B cell (primary cell): ENCODE measurements around the gene MAP3K6. TPM values are rescaled to one million over a fixed set of nuclear protein-coding genes. Genes with fewer than 3 reads are reported as not detected.

Experiments used
- ATAC-seq: fragments of 200-7000 bp; cut with Tn5 transposase; one replicate; pipeline ENCODE4 v1.10.0; 2021; ENCODE audit warnings: low read depth, mild to moderate bottlenecking, moderate number of reproducible peaks, moderate library complexity
- CTCF ChIA-PET: fragments of 350-600 bp; sonication (Branson Sonifier 250); formaldehyde crosslinking; loops from one replicate; lab custom pipeline; 2021; ENCODE audit warnings: antibody characterized with exemption, inconsistent platforms; lab: Charles Lee
- POLR2A ChIA-PET: fragments of 350-600 bp; sonication (Branson Sonifier 250); formaldehyde crosslinking; loops from one replicate; lab custom pipeline; 2021; ENCODE audit warnings: antibody characterized with exemption; lab: Charles Lee
- DNase-seq: peaks from one replicate; pipeline ENCODE4 v3.0.0; 2013
- H2AFZ ChIP-seq: 2 replicates; pipeline ENCODE4 v1.6.1; 2012; ENCODE audit warnings: mild to moderate bottlenecking, low read depth, low read length; ENCODE audit not compliant: insufficient read depth, poor library complexity, severe bottlenecking
- H3K27ac ChIP-seq, 2 donors: 1 replicate in 1 of 2; 2 replicates in 1 of 2; pipeline ENCODE4 v1.5.1; 2012 to 2013; ENCODE audit warnings: low read length in 2 of 2, mild to moderate bottlenecking in 2 of 2, moderate library complexity in 1 of 2
- H3K27me3 ChIP-seq, 4 experiments: fragments of 200-600 bp in 1 of 4; sonication (generic) in 1 of 4; replicated peaks in 1 of 4; 1 replicate in 2 of 4; 2 replicates in 2 of 4; pipeline versions ENCODE4 v1.6.1 to v1.7.0; 2013 to 2016; ENCODE audit warnings: low read length in 3 of 4, mild to moderate bottlenecking in 2 of 4, mixed read lengths in 1 of 4, moderate library complexity in 1 of 4; ENCODE audit not compliant: insufficient read depth in 4 of 4, control insufficient read depth in 3 of 4; ENCODE audit errors: control extremely low read depth in 1 of 4
- H3K36me3 ChIP-seq, 2 experiments: replicated peaks in 1 of 2; 1 replicate in 1 of 2; 2 replicates in 1 of 2; pipeline versions ENCODE4 v1.6.1 to v1.7.1; 2013; ENCODE audit warnings: low read length in 1 of 2; ENCODE audit not compliant: insufficient read depth in 2 of 2, control insufficient read depth in 1 of 2; ENCODE audit errors: control extremely low read depth in 1 of 2, extremely low read depth in 1 of 2
- H3K4me1 ChIP-seq, 2 donors: fragments of 200-600 bp in 1 of 2; sonication (generic) in 1 of 2; 1 replicate in 1 of 2; 2 replicates in 1 of 2; pipeline versions ENCODE4 v1.5.1 to v1.6.1; 2013 to 2017; ENCODE audit warnings: low read length in 2 of 2; ENCODE audit not compliant: control insufficient read depth in 2 of 2, insufficient read depth in 2 of 2
- H3K4me2 ChIP-seq: replicated peaks from 2 replicates; pipeline ENCODE3; 2012; ENCODE audit warnings: mild to moderate bottlenecking, low read depth, low read length; ENCODE audit not compliant: poor library complexity, severe bottlenecking
- H3K4me3 ChIP-seq, 5 experiments: fragments of 200-600 bp in 1 of 5; sonication (generic) in 1 of 5; 1 replicate in 3 of 5; 2 replicates in 2 of 5; pipeline versions ENCODE4 v1.5.1 to v1.7.0; 2011 to 2016; ENCODE audit warnings: low read length in 4 of 5, mild to moderate bottlenecking in 4 of 5, low read depth in 2 of 5, control low read depth in 1 of 5, moderate library complexity in 1 of 5; ENCODE audit not compliant: insufficient read depth in 1 of 5; ENCODE audit errors: control extremely low read depth in 1 of 5, extremely low read depth in 1 of 5
- H3K79me2 ChIP-seq: fragments of 200-600 bp; sonication (generic); one replicate; pipeline ENCODE4 v1.6.0; 2016; ENCODE audit warnings: low read length; ENCODE audit not compliant: control insufficient read depth, insufficient read depth
- H3K9ac ChIP-seq: fragments of 200-600 bp; sonication (generic); 2 replicates; pipeline ENCODE4 v1.6.1; 2017; ENCODE audit warnings: mild to moderate bottlenecking, low read length, moderate library complexity
- H3K9me3 ChIP-seq, 3 donors: one replicate each; pipeline versions ENCODE4 v1.6.1 to v1.7.1; 2013; ENCODE audit warnings: low read length in 2 of 3; ENCODE audit not compliant: control insufficient read depth in 2 of 3, insufficient read depth in 1 of 3; ENCODE audit errors: control extremely low read depth in 1 of 3
- H4K20me1 ChIP-seq: 2 replicates; pipeline ENCODE4 v1.6.0; 2012; ENCODE audit warnings: mild to moderate bottlenecking, low read length; ENCODE audit not compliant: insufficient read depth, control insufficient read depth, poor library complexity, severe bottlenecking
- H3K27ac Mint-ChIP-seq: one replicate; pipeline ENCODE4 v1.8.0; 2021; ENCODE audit warnings: mixed read lengths
- H3K27me3 Mint-ChIP-seq: one replicate; pipeline ENCODE4 v1.8.0; 2021; ENCODE audit warnings: mixed read lengths
- H3K4me1 Mint-ChIP-seq: one replicate; pipeline ENCODE4 v1.8.0; 2021; ENCODE audit warnings: mixed read lengths
- H3K4me3 Mint-ChIP-seq: one replicate; pipeline ENCODE4 v1.8.0; 2021; ENCODE audit warnings: mixed read lengths
- H3K9me3 Mint-ChIP-seq: one replicate; pipeline ENCODE4 v1.8.0; 2022; ENCODE audit warnings: mixed read lengths; ENCODE audit not compliant: insufficient read depth
- CTCF ChIP-seq: fragments of 200-600 bp; IDR thresholded peaks from one replicate; pipeline ENCODE4 v1.8.0; 2022; ENCODE audit warnings: antibody characterized with exemption, mild to moderate bottlenecking
- WGBS: methylation state at CpG from one replicate; pipeline ENCODE4 v1.1.5; 2013; ENCODE audit warnings: missing lambda C conversion rate; ENCODE audit not compliant: insufficient coverage; 5-methylcytosine and 5-hydroxymethylcytosine counted together
- intact Hi-C: fragments of 100-400 bp; cut with micrococcal nuclease; formaldehyde crosslinking; loops from one replicate; pipeline ENCODE4 v1.10.0; 2022
- polyA plus RNA-seq: library from polyadenylated mRNA; depleted of rRNA; stranded (reverse); fragments of >200 nt; gene quantifications from 2 replicates; pipeline ENCODE4 v1.2.3, GENCODE V29; 2012
- total RNA-seq, 2 donors: library from RNA; stranded (reverse); fragments of 120-200 nt in 1 of 2; gene quantifications; 1 replicate in 1 of 2; 2 replicates in 1 of 2; pipeline versions ENCODE4 v1.2.3 to v1.2.4, GENCODE V29; 2013 to 2022

MAP3K6 gene
- total and polyA plus RNA-seq, 2 donors (not counting 1 experiment from before 2014, with no cell fraction given) = 9.4 to 11.0 TPM

- Histone ChIP-seq H3K9me3 (no peaks in the 10 kb centered on the region), H3K9ac (no peak overlapping the region), H3K27ac (no peak overlapping the region), H3K36me3 (peaks cover 0 to 50% of the 10 kb centered on the region in 2 experiments), H3K4me1 (peaks cover 8 to 15% of the 10 kb centered on the region in 2 donors), H3K4me3 (no peak overlapping the region), H2AFZ (no peak overlapping the region), H4K20me1 (peaks cover 12% of the 10 kb centered on the region), H3K4me2 (no peak overlapping the region), H3K27me3 (no peaks in the 10 kb centered on the region), H3K79me2 (peaks cover 27% of the 10 kb centered on the region)
- POLR2A ChIA-PET = interaction anchor here (1.0 to 1.9 kb wide), 2 partner anchors 9 to 10 kb away, joined by 3 to 11 read pairs; partner anchors contain the start of gene SYTL1
- TF ChIP-seq CTCF = no peak
- CTCF ChIA-PET = interaction anchor here (1.5 to 11.1 kb wide), 3 partner anchors 9 to 44 kb away, joined by 4 to 135 read pairs (median 6); partner anchors contain the start of genes CD164L2, GPR3 and SYTL1
- peaks cover 20% of the 10 kb centered on the region for H3K4me1 Mint-ChIP-seq
- intact Hi-C loops = no loop called here
- H3K4me3 Mint-ChIP-seq = peak overlapping the region; percentile 32
- H3K27me3 Mint-ChIP-seq = no peaks in the 10 kb centered on the region
- DNase-seq (no peak), ATAC-seq (no peak)
- no peaks in the 10 kb centered on the region for H3K9me3 Mint-ChIP-seq
- 97% methylated on average over 62 of the region's 62 CpGs for WGBS
- no peak overlapping the region for H3K27ac Mint-ChIP-seq
These were observed 15.9 kb downstream of the MAP3K6 start for GRCh38 chr1:27350663-27351540.
